BE2C (cell line): ENCODE measurements around the gene AMPH.

ENCODE experiments used
- DNase-seq: peaks from one replicate; pipeline ENCODE4 v3.0.0-alpha.2; 2020
- H3K27me3 ChIP-seq: fragments of 250-450 bp; sonication (Bioruptor Pico); 2 replicates; pipeline ENCODE4 v1.5.1; 2020; ENCODE audit warnings: mild to moderate bottlenecking
- H3K36me3 ChIP-seq: fragments of 250-450 bp; sonication (Bioruptor Pico); 2 replicates; pipeline ENCODE4 v1.5.1; 2020; ENCODE audit warnings: mild to moderate bottlenecking
- H3K4me1 ChIP-seq: fragments of 250-450 bp; sonication (Bioruptor Pico); 2 replicates; pipeline ENCODE4 v1.5.1; 2020
- H3K4me3 ChIP-seq: 2 replicates; pipeline ENCODE4 v1.5.1; 2011; ENCODE audit warnings: low read depth, low read length
- H3K9me3 ChIP-seq: fragments of 250-450 bp; sonication (Bioruptor Pico); 2 replicates; pipeline ENCODE4 v1.5.1; 2020
- TF ChIP-seq, protein P1 (sequence below): IDR thresholded peaks from 2 replicates; pipeline ENCODE4 v1.5.1; 2012; ENCODE audit warnings: mild to moderate bottlenecking, low read depth, low read length

AMPH gene

DNA sequence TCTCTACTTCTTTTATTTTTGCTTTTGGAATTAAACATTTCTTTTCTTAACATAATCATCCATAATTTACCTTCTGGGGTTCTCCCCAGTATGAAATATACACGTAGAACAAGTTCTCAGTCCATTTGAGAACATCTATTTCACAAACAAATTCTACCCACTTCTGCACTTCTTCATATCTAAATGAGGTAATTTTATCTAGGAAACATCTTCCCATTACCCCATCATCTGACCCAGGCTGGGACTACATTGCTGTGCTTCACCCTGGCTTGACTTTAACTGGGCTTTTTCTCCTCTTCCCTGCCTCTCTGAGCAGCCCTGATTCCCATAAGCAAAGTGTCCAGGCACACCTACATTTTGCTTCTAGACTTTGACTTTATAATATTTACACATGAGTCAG is 43.3 kb upstream of the AMPH start:
- no peaks in the 10 kb centered on the region for H3K9me3 ChIP-seq
- H3K27me3 ChIP-seq: no peaks in the 10 kb centered on the region; the same call in 1 of the 2 replicates
- no peak for DNase-seq
- H3K36me3 ChIP-seq: no peaks in the 10 kb centered on the region
- no peak overlapping the region for H3K4me3 ChIP-seq
- TF ChIP-seq, protein P1, sequence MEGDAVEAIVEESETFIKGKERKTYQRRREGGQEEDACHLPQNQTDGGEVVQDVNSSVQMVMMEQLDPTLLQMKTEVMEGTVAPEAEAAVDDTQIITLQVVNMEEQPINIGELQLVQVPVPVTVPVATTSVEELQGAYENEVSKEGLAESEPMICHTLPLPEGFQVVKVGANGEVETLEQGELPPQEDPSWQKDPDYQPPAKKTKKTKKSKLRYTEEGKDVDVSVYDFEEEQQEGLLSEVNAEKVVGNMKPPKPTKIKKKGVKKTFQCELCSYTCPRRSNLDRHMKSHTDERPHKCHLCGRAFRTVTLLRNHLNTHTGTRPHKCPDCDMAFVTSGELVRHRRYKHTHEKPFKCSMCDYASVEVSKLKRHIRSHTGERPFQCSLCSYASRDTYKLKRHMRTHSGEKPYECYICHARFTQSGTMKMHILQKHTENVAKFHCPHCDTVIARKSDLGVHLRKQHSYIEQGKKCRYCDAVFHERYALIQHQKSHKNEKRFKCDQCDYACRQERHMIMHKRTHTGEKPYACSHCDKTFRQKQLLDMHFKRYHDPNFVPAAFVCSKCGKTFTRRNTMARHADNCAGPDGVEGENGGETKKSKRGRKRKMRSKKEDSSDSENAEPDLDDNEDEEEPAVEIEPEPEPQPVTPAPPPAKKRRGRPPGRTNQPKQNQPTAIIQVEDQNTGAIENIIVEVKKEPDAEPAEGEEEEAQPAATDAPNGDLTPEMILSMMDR: no peak
- H3K4me1 ChIP-seq: no peaks in the 10 kb centered on the region

DNA sequence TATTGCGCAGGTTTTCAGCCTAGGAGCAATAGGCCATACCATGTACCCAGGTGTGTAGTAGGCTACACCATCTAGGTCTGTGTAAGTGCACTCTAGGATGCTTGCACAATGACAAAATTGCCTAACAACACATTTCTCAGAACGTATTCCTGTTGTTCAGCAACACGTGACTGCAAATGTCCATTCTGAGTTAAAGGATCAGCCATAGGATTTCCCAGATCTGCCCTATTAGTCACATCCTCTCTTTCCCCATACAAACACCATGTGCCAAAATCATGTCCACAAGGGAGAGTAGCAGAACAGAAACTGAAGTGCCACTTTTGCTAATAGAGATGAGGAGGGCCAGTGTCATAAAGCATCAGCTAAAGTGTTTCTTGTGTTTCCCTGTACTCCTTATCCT is 42.6 kb upstream of the AMPH start:
- no peaks in the 10 kb centered on the region; the same call in 1 of the 2 replicates for H3K27me3 ChIP-seq
- TF ChIP-seq, protein P1: no peak
- no peaks in the 10 kb centered on the region for H3K36me3 ChIP-seq
- DNase-seq: no peak
- H3K4me3 ChIP-seq: no peak overlapping the region
- H3K4me1 ChIP-seq: no peaks in the 10 kb centered on the region
- H3K9me3 ChIP-seq: no peaks in the 10 kb centered on the region

DNA sequence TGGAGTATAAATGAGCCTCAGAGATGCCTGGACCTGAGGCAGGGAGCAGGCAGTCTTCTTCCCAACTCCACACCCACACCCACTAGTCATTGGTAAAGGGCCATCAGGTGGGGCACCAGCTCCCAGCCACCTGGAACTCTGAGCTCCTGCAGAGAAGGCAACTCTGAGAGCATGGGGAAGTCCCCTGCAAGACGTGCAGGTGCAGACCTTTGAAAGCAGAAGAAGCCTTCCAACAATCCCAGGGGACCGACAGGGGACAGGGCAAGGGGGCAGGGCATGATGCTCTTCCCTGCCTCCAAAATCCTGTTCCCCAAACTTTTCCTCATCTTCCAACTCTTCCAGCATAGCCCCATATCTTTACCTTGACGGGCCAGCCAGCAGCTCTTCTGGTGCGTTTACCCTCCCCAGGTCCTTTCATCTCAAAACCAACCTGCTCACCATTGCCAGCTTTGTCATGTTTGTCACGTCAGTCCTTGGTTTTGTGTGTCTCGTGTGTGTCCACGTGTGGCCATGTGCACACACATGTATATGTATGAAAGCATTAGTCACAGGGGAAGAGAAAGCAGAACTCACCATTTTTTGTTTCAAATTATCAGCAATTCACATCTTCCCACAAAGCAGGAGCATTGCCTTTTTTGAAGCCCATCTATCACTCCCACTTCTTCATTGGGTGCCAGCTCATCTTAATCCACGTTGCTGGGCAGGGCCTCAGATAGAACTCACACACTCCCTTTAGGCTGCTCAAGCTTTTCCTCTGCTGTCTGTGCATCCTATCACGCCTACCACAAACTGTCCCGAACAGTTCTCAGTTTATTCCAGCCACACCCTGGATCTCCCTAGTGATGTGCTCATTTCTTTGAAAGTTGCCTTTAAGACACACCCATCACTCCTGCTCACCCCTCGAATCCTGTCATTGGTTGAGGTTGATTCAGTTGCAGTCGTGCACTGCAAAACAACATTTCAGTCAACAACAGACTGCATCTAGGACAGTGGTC is 41.0 kb upstream of the AMPH start:
- TF ChIP-seq, protein P1: no peak
- H3K36me3 ChIP-seq: no peaks in the 10 kb centered on the region
- H3K4me1 ChIP-seq: no peaks in the 10 kb centered on the region
- H3K4me3 ChIP-seq: no peak overlapping the region
- no peaks in the 10 kb centered on the region for H3K9me3 ChIP-seq
- no peaks in the 10 kb centered on the region; the same call in 1 of the 2 replicates for H3K27me3 ChIP-seq
- no peak for DNase-seq

DNA sequence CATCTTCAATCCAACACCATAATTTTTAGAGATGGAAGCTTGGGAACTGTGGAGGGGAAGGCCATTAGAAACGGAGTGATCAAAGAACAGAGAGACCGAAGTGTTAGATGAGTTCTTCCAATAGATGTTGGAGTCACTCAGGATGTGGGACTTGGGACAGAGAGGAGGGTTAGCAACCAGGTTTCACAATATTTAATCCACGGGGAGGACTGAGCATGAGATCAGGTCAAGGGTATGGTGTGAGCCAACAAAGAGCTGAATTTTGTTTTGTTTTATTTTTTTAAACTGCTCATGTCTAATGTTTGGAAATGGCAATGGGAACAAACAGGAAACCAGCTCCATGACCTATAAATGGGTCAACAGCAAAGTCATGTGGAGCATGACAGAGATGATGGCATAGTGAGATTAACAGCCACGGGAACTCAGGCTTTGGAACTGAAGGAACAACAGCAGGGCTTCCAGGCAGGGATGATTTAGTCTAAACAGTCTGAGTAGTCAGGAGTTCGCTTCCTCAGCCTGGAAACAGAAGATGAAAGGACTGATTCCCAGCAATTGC is 38.9 kb upstream of the AMPH start:
- DNase-seq: no peak
- H3K27me3 ChIP-seq: no peaks in the 10 kb centered on the region; the same call in 1 of the 2 replicates
- H3K4me3 ChIP-seq: no peak overlapping the region
- no peaks in the 10 kb centered on the region for H3K4me1 ChIP-seq
- TF ChIP-seq, protein P1: no peak
- no peaks in the 10 kb centered on the region for H3K9me3 ChIP-seq
- H3K36me3 ChIP-seq: no peaks in the 10 kb centered on the region

DNA sequence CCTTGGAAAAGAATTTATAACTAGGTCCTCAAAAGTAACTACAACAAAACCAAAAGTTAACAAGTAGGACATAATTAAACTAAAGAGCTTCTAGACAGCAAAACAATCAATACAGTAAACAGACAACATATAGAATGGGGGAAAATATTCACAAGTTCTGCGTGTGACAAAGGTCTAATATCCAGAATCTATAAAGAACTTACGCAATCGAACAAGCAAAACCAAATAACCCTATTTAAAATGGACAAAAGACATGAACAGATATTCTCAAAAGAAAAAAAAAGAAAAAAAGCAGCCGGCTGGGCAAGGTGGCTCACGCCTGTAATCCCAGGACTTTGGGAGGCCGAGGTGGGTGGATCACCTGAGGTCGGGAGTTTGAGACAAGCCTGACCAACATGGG is 33.8 kb upstream of the AMPH start:
- no peaks in the 10 kb centered on the region for H3K36me3 ChIP-seq
- no peaks in the 10 kb centered on the region for H3K27me3 ChIP-seq
- H3K4me3 ChIP-seq: no peak overlapping the region
- H3K4me1 ChIP-seq: no peaks in the 10 kb centered on the region
- TF ChIP-seq, protein P1: no peak
- DNase-seq: no peak
- H3K9me3 ChIP-seq: no peaks in the 10 kb centered on the region
